Stomach (tissue), 9 donors: ENCODE measurements around the gene EMX2. TPM values are rescaled to one million over a fixed set of nuclear protein-coding genes. Genes with fewer than 3 reads are reported as not detected.

Source experiments
- DNase-seq, 2 donors: peaks; one replicate each; pipeline versions ENCODE4 v3.0.0 to v3.0.0-alpha.2; 2013 to 2019
- H3K27ac ChIP-seq, 5 donors: fragments of 200-600 bp in 4 of 5; sonication (generic) in 4 of 5; one replicate each; pipeline ENCODE4 v1.5.1; 2013 to 2019; ENCODE audit warnings: mild to moderate bottlenecking in 1 of 5, moderate library complexity in 1 of 5
- H3K27me3 ChIP-seq, 3 donors: fragments of 200-600 bp; sonication (generic); one replicate each; pipeline ENCODE4 v1.5.1; 2017 to 2019; ENCODE audit warnings: mixed run types in 1 of 3
- H3K36me3 ChIP-seq, 4 donors: fragments of 200-600 bp; sonication (generic); 1 replicate in 3 of 4; 2 replicates in 1 of 4; pipeline ENCODE4 v1.5.1; 2016 to 2019
- H3K4me1 ChIP-seq, 4 donors: fragments of 200-600 bp; sonication (generic); one replicate each; pipeline ENCODE4 v1.5.1; 2016 to 2019
- H3K4me3 ChIP-seq, 4 donors: fragments of 200-600 bp; sonication (generic) in 3 of 4; one replicate each; pipeline ENCODE4 v1.5.1; 2016 to 2019; ENCODE audit warnings: mild to moderate bottlenecking in 1 of 4
- H3K9me3 ChIP-seq, 4 donors: fragments of 200-600 bp; sonication (generic); one replicate each; pipeline ENCODE4 v1.5.1; 2016 to 2019
- CTCF ChIP-seq, 7 experiments: fragments of 450-650 bp in 4 of 7; fragments of 200-600 bp in 3 of 7; sonication (generic) in 3 of 7; IDR thresholded peaks; one replicate each; pipeline ENCODE4 v1.5.1; 2016 to 2019; ENCODE audit warnings: antibody characterized with exemption in 7 of 7, control low read depth in 2 of 7, mild to moderate bottlenecking in 1 of 7
- EP300 ChIP-seq: sonication (generic); formaldehyde crosslinking; IDR thresholded peaks from one replicate; pipeline ENCODE4 v1.6.1; 2017; ENCODE audit warnings: antibody characterized with exemption
- POLR2A ChIP-seq, 4 donors: fragments of 450-650 bp; IDR thresholded peaks; one replicate each; pipeline ENCODE4 v1.6.1; 2016; ENCODE audit warnings: antibody characterized with exemption in 4 of 4, control low read depth in 2 of 4, mild to moderate bottlenecking in 1 of 4, moderate library complexity in 1 of 4
- POLR2AphosphoS5 ChIP-seq, 3 donors: sonication (generic); formaldehyde crosslinking; IDR thresholded peaks; one replicate each; pipeline ENCODE4 v1.6.1; 2016; ENCODE audit warnings: antibody characterized with exemption in 3 of 3
- WGBS, 5 donors: extraction: QIAGEN DNeasy Blood & Tissue Kit in 3 of 5; methylation state at CpG; one replicate each; pipeline versions ENCODE4 v1.1.5 to v1.1.7; 2013 to 2018; 5-methylcytosine and 5-hydroxymethylcytosine counted together
- intact Hi-C: fragments of 100-400 bp; cut with DNase I; formaldehyde crosslinking; loops from one replicate; pipeline ENCODE4 v1.15.1; 2023; ENCODE audit warnings: low total_unique reads
- polyA plus RNA-seq, 3 donors: library from polyadenylated mRNA; stranded (reverse); fragments of 200-250 nt; gene quantifications; one replicate each; pipeline ENCODE4 v1.2.3, GENCODE V29; 2013
- total RNA-seq, 5 donors: library from RNA; depleted of rRNA; stranded (reverse); fragments of >200 nt; gene quantifications; one replicate each; pipeline versions ENCODE4 v1.1.0 to v1.2.3, GENCODE V29; 2014 to 2016
- donor health status: healthy with polysubstance abuse.
- donor health status: Bipolar disorder and iron deficiency.
- donor health status: healthy.

The EMX2 gene
- total and polyA plus RNA-seq, 8 donors = 0.18 TPM; not detected in 7

GRCh38 chr10:117591043-117591442 is 48.5 kb downstream of the EMX2 start:
- intact Hi-C loops = no loop called here
- TF ChIP-seq EP300 (no peak), POLR2AphosphoS5 (IDR thresholded peaks at IDR 0.05) (no peak), POLR2A (IDR thresholded peaks at IDR 0.05) (no peak), CTCF (IDR thresholded peaks at IDR 0.05) (no peak)
- Histone ChIP-seq H3K4me3 (no peak overlapping the region), H3K27me3 (peaks cover 0 to 12% (median 0%) of the 10 kb centered on the region in 3 donors), H3K27ac (no peak overlapping the region), H3K4me1 (no peaks in the 10 kb centered on the region), H3K9me3 (peaks cover 0 to 4% (median 0%) of the 10 kb centered on the region in 4 donors), H3K36me3 (no peaks in the 10 kb centered on the region)
- WGBS, 5 donors = 81 to 93% (median 91%) methylated on average over 4 of the region's 4 CpGs
- no peak for DNase-seq

- H3K27ac ChIP-seq = no peak overlapping the region
- no peak overlapping the region for H3K4me3 ChIP-seq
- H3K9me3 ChIP-seq = peaks cover 0 to 4% (median 0%) of the 10 kb centered on the region in 4 donors
- peaks cover 0 to 5% (median 0%) of the 10 kb centered on the region in 3 donors for H3K27me3 ChIP-seq
- H3K36me3 ChIP-seq = no peaks in the 10 kb centered on the region
- no peak for DNase-seq
- TF ChIP-seq CTCF (IDR thresholded peaks at IDR 0.05) = no peak
- no peak for TF ChIP-seq POLR2A (IDR thresholded peaks at IDR 0.05)
- TF ChIP-seq POLR2AphosphoS5 (IDR thresholded peaks at IDR 0.05) = no peak
- TF ChIP-seq EP300 = no peak
- WGBS, 5 donors = 50 to 78% (median 54%) methylated on average over 5 of the region's 5 CpGs
- intact Hi-C loops = no loop called here
- H3K4me1 ChIP-seq = no peaks in the 10 kb centered on the region
These were observed 52.2 kb downstream of the EMX2 start for GRCh38 chr10:117594722-117595121.

GRCh38 chr10:117596706-117597105 is 54.2 kb downstream of the EMX2 start:
- no peak for TF ChIP-seq CTCF (IDR thresholded peaks at IDR 0.05)
- TF ChIP-seq POLR2A (IDR thresholded peaks at IDR 0.05) = no peak
- no peak for TF ChIP-seq EP300
- no peak for TF ChIP-seq POLR2AphosphoS5 (IDR thresholded peaks at IDR 0.05)
- H3K4me3 ChIP-seq = no peak overlapping the region
- WGBS, 5 donors = 33 to 51% (median 41%) methylated on average over 6 of the region's 6 CpGs
- H3K4me1 ChIP-seq = no peaks in the 10 kb centered on the region
- intact Hi-C loops = no loop called here
- DNase-seq = no peak
- H3K27ac ChIP-seq = no peak overlapping the region
- no peaks in the 10 kb centered on the region for H3K27me3 ChIP-seq
- peaks cover 0 to 4% (median 0%) of the 10 kb centered on the region in 4 donors for H3K9me3 ChIP-seq
- H3K36me3 ChIP-seq = no peaks in the 10 kb centered on the region

- Histone ChIP-seq H3K27me3 (peaks cover 0 to 3% (median 0%) of the 10 kb centered on the region in 3 donors), H3K36me3 (no peaks in the 10 kb centered on the region), H3K4me1 (no peaks in the 10 kb centered on the region), H3K27ac (no peak overlapping the region), H3K4me3 (no peak overlapping the region), H3K9me3 (peaks cover 0 to 4% (median 0%) of the 10 kb centered on the region in 4 donors)
- no peak for TF ChIP-seq POLR2A (IDR thresholded peaks at IDR 0.05)
- TF ChIP-seq EP300 = no peak
- no peak for TF ChIP-seq CTCF (IDR thresholded peaks at IDR 0.05)
- no peak for TF ChIP-seq POLR2AphosphoS5 (IDR thresholded peaks at IDR 0.05)
- DNase-seq = no peak
- intact Hi-C loops = no loop called here
These were observed 54.7 kb downstream of the EMX2 start for GRCh38 chr10:117597216-117597615.

Other genes starting within 250 kb of the EMX2 start
- gene PDZD8, start 167.3 kb upstream of the EMX2 start, total RNA-seq = 10 to 100 TPM; 11.1 to 60.5 (median 40.4) TPM
- gene PDZD8, start 167.3 kb upstream of the EMX2 start, polyA plus RNA-seq = 1 to 10 TPM; 3.5 to 5.5 (median 4.0) TPM